A549 (cell line): ENCODE data around the gene MRM3. TPM values are rescaled to one million over a fixed set of nuclear protein-coding genes. Genes with fewer than 3 reads are reported as not detected.

ENCODE experiments used
- ATAC-seq, 2 experiments: fragments of 200-7000 bp in 1 of 2; fragments of >200 bp in 1 of 2; cut with Nextera tagmentation in 1 of 2; cut with Tn5 transposase in 1 of 2; 3 replicates each; pipeline versions ENCODE4 v1.8.0 to v1.9.1; 2018 to 2020; ENCODE audit warnings: mild to moderate bottlenecking in 1 of 2, moderate library complexity in 1 of 2
- CTCF ChIA-PET: fragments of 300-600 bp; sonication (Branson Sonifier 250); formaldehyde crosslinking; extraction: SDS; loops from one replicate; lab custom pipeline; 2021; ENCODE audit warnings: antibody characterized with exemption, inconsistent platforms; lab: Yijun Ruan, JAX
- POLR2A ChIA-PET: fragments of 350-600 bp; formaldehyde crosslinking; extraction: SDS; loops from one replicate; lab custom pipeline; 2021; ENCODE audit warnings: antibody characterized with exemption, inconsistent platforms; lab: Yijun Ruan, JAX
- DNase-seq, 2 experiments: peaks; one replicate each; pipeline versions ENCODE4 v3.0.0 to v3.0.0-alpha.2; 2011 to 2016; ENCODE audit warnings: low read depth in 1 of 2, low spot score in 1 of 2
- FAIRE-seq: peaks from 2 replicates; lab custom pipeline; 2011; peaks lifted over from hg19 to GRCh38; lab: Jason Lieb, UNC
- H3K27ac ChIP-seq, 2 experiments: fragments of >200 bp; sonication (Bioruptor Twin); formaldehyde crosslinking; 3 replicates each; pipeline ENCODE4 v1.5.1; 2016 to 2017
- H3K4me1 ChIP-seq: fragments of >200 bp; sonication (Bioruptor Twin); formaldehyde crosslinking; 3 replicates; pipeline ENCODE4 v1.6.1; 2016
- H3K4me2 ChIP-seq: fragments of >200 bp; sonication (Bioruptor Twin); formaldehyde crosslinking; 3 replicates; pipeline ENCODE4 v1.6.1; 2016
- H3K4me3 ChIP-seq: fragments of >200 bp; sonication (Bioruptor Twin); formaldehyde crosslinking; 3 replicates; pipeline ENCODE4 v1.5.1; 2016
- H3K9me3 ChIP-seq: fragments of >200 bp; sonication (Bioruptor Twin); formaldehyde crosslinking; 3 replicates; pipeline ENCODE4 v1.6.1; 2016
- BHLHE40 ChIP-seq: IDR thresholded peaks from 2 replicates; pipeline ENCODE4 v1.6.1; 2012; ENCODE audit warnings: low read depth, low read length, inconsistent platforms
- CBX8 ChIP-seq: fragments of 200-600 bp; sonication (generic); IDR thresholded peaks from 2 replicates; pipeline ENCODE4 v1.6.1; 2016
- FOSB ChIP-seq: fragments of 250-450 bp; sonication (Bioruptor Pico); IDR thresholded peaks from 2 replicates; pipeline ENCODE4 v1.5.0; 2020; ENCODE audit warnings: mild to moderate bottlenecking, moderate library complexity
- FOXS1 ChIP-seq: fragments of 250-450 bp; sonication (Bioruptor Pico); IDR thresholded peaks from 2 replicates; pipeline ENCODE4 v1.5.0; 2020; ENCODE audit warnings: mild to moderate bottlenecking, moderate library complexity
- GATA3 ChIP-seq: IDR thresholded peaks from 2 replicates; pipeline ENCODE4 v1.6.1; 2012; ENCODE audit warnings: borderline replicate concordance
- HOXA7 ChIP-seq: fragments of 250-450 bp; sonication (Bioruptor Pico); IDR thresholded peaks from 2 replicates; pipeline ENCODE4 v1.5.0; 2020; ENCODE audit warnings: mild to moderate bottlenecking, moderate library complexity
- HOXB13 ChIP-seq: fragments of 250-450 bp; sonication (Bioruptor Pico); IDR thresholded peaks from 2 replicates; pipeline ENCODE4 v1.5.0; 2020; ENCODE audit warnings: low read depth, mild to moderate bottlenecking, moderate library complexity
- JUN ChIP-seq, 2 experiments: fragments of >200 bp; sonication (Bioruptor Twin); formaldehyde crosslinking; IDR thresholded peaks; 2 replicates in 1 of 2; 3 replicates in 1 of 2; pipeline ENCODE4 v1.6.1; 2016 to 2017
- KDM5A ChIP-seq: fragments of 200-600 bp; sonication (generic); IDR thresholded peaks from 2 replicates; pipeline ENCODE4 v1.6.1; 2016; ENCODE audit warnings: antibody characterized with exemption, mild to moderate bottlenecking
- MYC ChIP-seq: IDR thresholded peaks from 2 replicates; pipeline ENCODE4 v1.6.1; 2012; ENCODE audit warnings: mild to moderate bottlenecking, inconsistent platforms, low read length, improper control_type of control experiment, borderline replicate concordance
- NPAS2 ChIP-seq: fragments of 250-450 bp; sonication (Bioruptor Pico); IDR thresholded peaks from 2 replicates; pipeline ENCODE4 v1.8.0; 2022; ENCODE audit warnings: mild to moderate bottlenecking, moderate library complexity, borderline replicate concordance
- RFX5 ChIP-seq: fragments of 450-650 bp; IDR thresholded peaks from 2 replicates; pipeline ENCODE4 v1.7.1; 2014; ENCODE audit warnings: antibody characterized with exemption, mild to moderate bottlenecking, moderate library complexity
- RNF2 ChIP-seq: fragments of 200-600 bp; sonication (generic); IDR thresholded peaks from 2 replicates; pipeline ENCODE4 v1.6.1; 2016; ENCODE audit warnings: low read depth, mild to moderate bottlenecking, antibody characterized with exemption, moderate library complexity, borderline replicate concordance
- SREBF2 ChIP-seq: fragments of 450-650 bp; IDR thresholded peaks from 2 replicates; pipeline ENCODE4 v1.6.1; 2014; ENCODE audit warnings: mild to moderate bottlenecking, moderate library complexity
- ZC3H11A ChIP-seq: fragments of 450-650 bp; IDR thresholded peaks from 2 replicates; pipeline ENCODE4 v1.6.1; 2014; ENCODE audit warnings: antibody characterized with exemption, mild to moderate bottlenecking
- ZNF302 ChIP-seq: fragments of 250-450 bp; sonication (Bioruptor Pico); IDR thresholded peaks from 2 replicates; pipeline ENCODE4 v1.9.0; 2021; ENCODE audit warnings: inconsistent platforms, mild to moderate bottlenecking, moderate library complexity
- WGBS: methylation state at CpG from one replicate; pipeline ENCODE4 v1.1.6; 2017; ENCODE audit errors: missing lambda C conversion rate; 5-methylcytosine and 5-hydroxymethylcytosine counted together
- polyA plus RNA-seq, 4 experiments: library from polyadenylated mRNA; depleted of rRNA in 3 of 4; stranded (reverse); fragments of >200 nt; fragmentation: RNase III in 1 of 4; extraction: RNeasy Plus Mini Kit Qiagen cat#74134 plus additional on column Dnase treatment in 1 of 4; gene quantifications; 2 replicates in 3 of 4; 3 replicates in 1 of 4; pipeline ENCODE4 v1.2.3, GENCODE V29; 2011 to 2017
- TF ChIP-seq, protein P1 (sequence below): fragments of 250-450 bp; sonication (Bioruptor Pico); IDR thresholded peaks from 2 replicates; pipeline ENCODE4 v1.5.0; 2020; ENCODE audit warnings: low read depth, mild to moderate bottlenecking, moderate library complexity
- TF ChIP-seq, protein P2 (sequence below): fragments of 450-650 bp; IDR thresholded peaks from 2 replicates; pipeline ENCODE4 v1.6.1; 2014; ENCODE audit warnings: antibody characterized with exemption
- TF ChIP-seq, protein P3 (sequence below): fragments of >200 bp; sonication (Bioruptor Twin); formaldehyde crosslinking; IDR thresholded peaks from 3 replicates; pipeline ENCODE4 v1.6.1; 2016
- TF ChIP-seq, protein P4 (sequence below): IDR thresholded peaks from 2 replicates; pipeline ENCODE4 v1.6.1; 2012
- TF ChIP-seq, protein P5 (sequence below): fragments of 250-450 bp; sonication (Bioruptor Pico); IDR thresholded peaks from 2 replicates; pipeline ENCODE4 v1.5.0; 2021; ENCODE audit warnings: mild to moderate bottlenecking, moderate library complexity, borderline replicate concordance

MRM3 gene
- polyA plus RNA-seq, 2 of the 4 experiments (the other 2 are of a cell fraction): 38.8 to 47.1 TPM

DNA sequence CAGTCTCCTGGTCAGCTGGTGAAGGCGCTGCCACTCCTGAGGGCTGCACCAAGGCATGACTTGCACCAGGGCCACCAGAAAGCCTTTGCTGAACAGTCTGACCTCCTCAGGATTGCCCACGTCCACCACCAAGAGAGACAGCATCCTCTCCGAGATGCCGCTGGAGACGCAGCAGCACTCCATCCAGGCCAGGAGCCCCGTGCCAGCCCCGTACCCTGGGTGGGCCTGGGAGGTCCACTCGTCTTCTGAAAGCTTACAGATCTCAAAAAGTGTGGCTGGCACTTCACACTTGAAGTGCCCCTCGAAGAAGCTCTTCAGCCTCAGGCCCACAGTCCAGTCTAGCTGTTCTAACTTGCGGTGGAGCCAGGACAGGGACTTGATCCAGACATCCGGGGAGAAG, 36.7 kb upstream of the MRM3 start:
- TF ChIP-seq SREBF2 (no peak), GATA3 (no peak), RFX5 (no peak), FOSB (no peak), KDM5A (no peak)
- TF ChIP-seq, protein P1, sequence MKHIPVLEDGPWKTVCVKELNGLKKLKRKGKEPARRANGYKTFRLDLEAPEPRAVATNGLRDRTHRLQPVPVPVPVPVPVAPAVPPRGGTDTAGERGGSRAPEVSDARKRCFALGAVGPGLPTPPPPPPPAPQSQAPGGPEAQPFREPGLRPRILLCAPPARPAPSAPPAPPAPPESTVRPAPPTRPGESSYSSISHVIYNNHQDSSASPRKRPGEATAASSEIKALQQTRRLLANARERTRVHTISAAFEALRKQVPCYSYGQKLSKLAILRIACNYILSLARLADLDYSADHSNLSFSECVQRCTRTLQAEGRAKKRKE (CRISPR knock-in tag): no peak
- TF ChIP-seq, all 56 proteins: peak for 0
- H3K27ac ChIP-seq: no peak overlapping the region
- ChIA-PET CTCF (interaction anchor here (0.5 to 4.5 kb wide), 9 partner anchors 8 to 333 kb away, joined by 3 to 21 read pairs (median 4); partner anchors contain the start of genes NXN and TIMM22), POLR2A (no interaction called here)
- DNase-seq: no peak
- WGBS: 93% methylated on average over 11 of the region's 11 CpGs
- H3K4me3 ChIP-seq: no peak overlapping the region
- ATAC-seq: no peak
- FAIRE-seq: no peak
- no peaks in the 10 kb centered on the region for H3K9me3 ChIP-seq
- peaks cover 3% of the 10 kb centered on the region for H3K4me1 ChIP-seq
- no peak overlapping the region for H3K4me2 ChIP-seq

DNA sequence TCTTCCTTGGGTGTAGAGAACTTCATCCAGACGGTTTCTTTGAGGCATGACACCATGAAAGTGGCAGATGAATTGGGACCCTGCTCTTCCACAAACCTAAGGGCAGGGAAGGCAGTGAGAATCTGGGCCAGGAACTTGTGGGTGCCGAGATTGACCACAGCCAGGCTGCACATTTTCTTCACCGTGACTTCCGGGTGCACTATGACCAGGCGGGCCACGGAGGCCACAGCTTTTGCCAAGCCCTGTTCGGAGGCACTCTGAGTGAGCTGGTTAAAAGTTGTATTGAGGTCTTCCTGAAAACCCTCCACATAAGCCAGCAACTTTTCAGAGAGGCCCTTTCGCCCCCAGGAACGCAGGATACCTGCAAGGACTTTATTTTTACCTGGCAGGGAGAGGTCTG, 36.0 kb upstream of the MRM3 start:
- WGBS: 94% methylated on average over 9 of the region's 9 CpGs

More for the DNA sequence above, 36.0 kb upstream of the MRM3 start:
- DNase-seq (no peak), FAIRE-seq (no peak), ATAC-seq (no peak)
- no peak overlapping the region for H3K4me3 ChIP-seq
- TF ChIP-seq MYC (no peak), BHLHE40 (no peak), RNF2 (no peak), HOXA7 (no peak), CBX8 (no peak), NPAS2 (CRISPR knock-in tag) (no peak), FOXS1 (CRISPR knock-in tag) (no peak), FOSB (no peak), RFX5 (no peak), ZNF302 (CRISPR knock-in tag) (no peak), ZC3H11A (no peak), JUN (IDR thresholded peaks at IDR 0.05) (no peak), HOXB13 (CRISPR knock-in tag) (no peak)
- TF ChIP-seq, protein P2, sequence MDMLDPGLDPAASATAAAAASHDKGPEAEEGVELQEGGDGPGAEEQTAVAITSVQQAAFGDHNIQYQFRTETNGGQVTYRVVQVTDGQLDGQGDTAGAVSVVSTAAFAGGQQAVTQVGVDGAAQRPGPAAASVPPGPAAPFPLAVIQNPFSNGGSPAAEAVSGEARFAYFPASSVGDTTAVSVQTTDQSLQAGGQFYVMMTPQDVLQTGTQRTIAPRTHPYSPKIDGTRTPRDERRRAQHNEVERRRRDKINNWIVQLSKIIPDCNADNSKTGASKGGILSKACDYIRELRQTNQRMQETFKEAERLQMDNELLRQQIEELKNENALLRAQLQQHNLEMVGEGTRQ: no peak
- TF ChIP-seq, protein P3, sequence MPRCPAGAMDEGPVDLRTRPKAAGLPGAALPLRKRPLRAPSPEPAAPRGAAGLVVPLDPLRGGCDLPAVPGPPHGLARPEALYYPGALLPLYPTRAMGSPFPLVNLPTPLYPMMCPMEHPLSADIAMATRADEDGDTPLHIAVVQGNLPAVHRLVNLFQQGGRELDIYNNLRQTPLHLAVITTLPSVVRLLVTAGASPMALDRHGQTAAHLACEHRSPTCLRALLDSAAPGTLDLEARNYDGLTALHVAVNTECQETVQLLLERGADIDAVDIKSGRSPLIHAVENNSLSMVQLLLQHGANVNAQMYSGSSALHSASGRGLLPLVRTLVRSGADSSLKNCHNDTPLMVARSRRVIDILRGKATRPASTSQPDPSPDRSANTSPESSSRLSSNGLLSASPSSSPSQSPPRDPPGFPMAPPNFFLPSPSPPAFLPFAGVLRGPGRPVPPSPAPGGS: no peak
- TF ChIP-seq, protein P4, sequence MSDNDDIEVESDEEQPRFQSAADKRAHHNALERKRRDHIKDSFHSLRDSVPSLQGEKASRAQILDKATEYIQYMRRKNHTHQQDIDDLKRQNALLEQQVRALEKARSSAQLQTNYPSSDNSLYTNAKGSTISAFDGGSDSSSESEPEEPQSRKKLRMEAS: no peak
- TF ChIP-seq, protein P1 (CRISPR knock-in tag): no peak
- TF ChIP-seq, protein P5, sequence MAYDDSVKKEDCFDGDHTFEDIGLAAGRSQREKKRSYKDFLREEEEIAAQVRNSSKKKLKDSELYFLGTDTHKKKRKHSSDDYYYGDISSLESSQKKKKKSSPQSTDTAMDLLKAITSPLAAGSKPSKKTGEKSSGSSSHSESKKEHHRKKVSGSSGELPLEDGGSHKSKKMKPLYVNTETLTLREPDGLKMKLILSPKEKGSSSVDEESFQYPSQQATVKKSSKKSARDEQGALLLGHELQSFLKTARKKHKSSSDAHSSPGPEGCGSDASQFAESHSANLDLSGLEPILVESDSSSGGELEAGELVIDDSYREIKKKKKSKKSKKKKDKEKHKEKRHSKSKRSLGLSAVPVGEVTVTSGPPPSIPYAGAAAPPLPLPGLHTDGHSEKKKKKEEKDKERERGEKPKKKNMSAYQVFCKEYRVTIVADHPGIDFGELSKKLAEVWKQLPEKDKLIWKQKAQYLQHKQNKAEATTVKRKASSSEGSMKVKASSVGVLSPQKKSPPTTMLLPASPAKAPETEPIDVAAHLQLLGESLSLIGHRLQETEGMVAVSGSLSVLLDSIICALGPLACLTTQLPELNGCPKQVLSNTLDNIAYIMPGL (CRISPR knock-in tag): no peak
- peaks cover 10% of the 10 kb centered on the region for H3K4me1 ChIP-seq
- H3K4me2 ChIP-seq: no peak overlapping the region
- no peaks in the 10 kb centered on the region for H3K9me3 ChIP-seq
- ChIA-PET POLR2A (no interaction called here), CTCF (interaction anchor here (0.8 to 4.5 kb wide), 7 partner anchors 9 to 334 kb away, joined by 3 to 21 read pairs (median 7); partner anchors contain the start of genes NXN and TIMM22)
- H3K27ac ChIP-seq: no peak overlapping the region
